Stimulated activated CD8-positive, alpha-beta memory T cell treated with anti-CD3 and anti-CD28 coated beads, Interleukin-2, amount 100 ng/mL, for 48 hours (primary cell): ENCODE measurements around the gene LYSMD4.

Experiments
- DNase-seq, 2 donors: peaks; one replicate each; pipeline ENCODE4 v3.0.0-alpha.2; 2020; ENCODE audit warnings: low read depth in 2 of 2

The LYSMD4 gene

GRCh38 chr15:99731336-99732123 is 1.7 kb downstream of the LYSMD4 start:
- DNase-seq: no peak

GRCh38 chr15:99729920-99730319 is 3.3 kb downstream of the LYSMD4 start:
- DNase-seq: no peak

DNA sequence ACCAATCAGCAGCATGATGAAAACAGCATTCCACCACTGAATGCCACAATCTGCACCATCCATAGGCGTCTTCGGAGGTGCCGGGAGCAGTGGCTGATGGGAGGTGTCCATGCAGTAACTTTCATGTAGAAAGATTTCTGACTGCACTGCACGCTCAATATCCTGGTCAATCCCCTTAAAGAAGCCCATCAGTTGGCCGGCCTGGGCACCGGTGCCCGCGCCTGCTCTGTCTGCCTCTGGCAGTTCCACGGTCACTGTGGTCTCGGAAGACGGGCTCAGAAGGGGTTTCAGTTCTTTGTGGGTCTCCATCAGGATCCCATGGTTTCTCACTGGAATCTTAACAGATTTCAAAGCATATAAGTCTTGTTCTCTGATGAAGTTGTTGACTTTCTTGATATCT is 3.9 kb downstream of the LYSMD4 start:
- no peak for DNase-seq

DNA sequence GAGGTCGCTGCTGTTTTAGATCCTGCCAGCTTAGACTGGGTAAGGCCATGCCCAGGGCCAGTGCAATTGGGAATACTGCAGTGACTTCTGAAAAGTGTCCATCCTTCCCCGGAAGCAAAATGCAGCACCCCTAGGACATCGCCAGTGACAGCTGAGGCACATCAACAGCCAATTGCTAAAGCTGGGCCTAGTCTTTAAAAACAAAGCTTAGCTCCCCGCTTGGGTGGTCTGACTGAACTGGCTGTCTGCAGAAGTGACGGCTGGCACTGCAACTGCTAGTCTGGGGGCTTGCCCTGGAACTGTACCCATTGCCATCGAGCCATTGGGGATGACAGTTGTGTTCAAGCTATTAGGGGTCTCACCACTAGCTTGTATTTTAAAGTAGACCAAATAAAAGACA is 4.3 kb downstream of the LYSMD4 start:
- no peak for DNase-seq

GRCh38 chr15:99727733-99728132 is 5.5 kb downstream of the LYSMD4 start:
- no peak for DNase-seq

GRCh38 chr15:99727330-99727729 is 5.9 kb downstream of the LYSMD4 start:
- DNase-seq: no peak

- no peak for DNase-seq
Measured at GRCh38 chr15:99726333-99726732, 6.9 kb downstream of the LYSMD4 start.

DNA sequence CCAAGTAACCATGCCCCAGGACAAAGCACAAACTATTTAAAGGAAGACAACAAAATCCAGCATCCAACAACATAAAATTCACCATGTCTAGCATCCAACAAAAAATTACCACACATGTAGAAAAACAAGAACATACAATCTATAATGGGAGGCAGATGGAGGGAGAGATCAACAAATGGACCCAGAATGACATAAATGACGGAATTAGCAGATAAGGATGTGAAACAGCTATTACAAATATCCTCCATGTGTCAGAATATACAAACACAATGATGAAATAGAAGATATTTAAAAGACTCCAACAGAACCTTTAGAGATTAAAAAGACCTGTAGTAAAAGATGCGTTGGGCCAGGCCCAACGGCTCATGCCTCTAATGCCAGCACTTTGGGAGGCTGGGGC is 10.8 kb downstream of the LYSMD4 start:
- DNase-seq: no peak

- DNase-seq: no peak
Measured at GRCh38 chr15:99721896-99722295, 11.3 kb downstream of the LYSMD4 start.

- no peak for DNase-seq
Measured at GRCh38 chr15:99721104-99721778, 12.0 kb downstream of the LYSMD4 start.

- no peak for DNase-seq
Measured at GRCh38 chr15:99720533-99720932, 12.7 kb downstream of the LYSMD4 start.

DNA sequence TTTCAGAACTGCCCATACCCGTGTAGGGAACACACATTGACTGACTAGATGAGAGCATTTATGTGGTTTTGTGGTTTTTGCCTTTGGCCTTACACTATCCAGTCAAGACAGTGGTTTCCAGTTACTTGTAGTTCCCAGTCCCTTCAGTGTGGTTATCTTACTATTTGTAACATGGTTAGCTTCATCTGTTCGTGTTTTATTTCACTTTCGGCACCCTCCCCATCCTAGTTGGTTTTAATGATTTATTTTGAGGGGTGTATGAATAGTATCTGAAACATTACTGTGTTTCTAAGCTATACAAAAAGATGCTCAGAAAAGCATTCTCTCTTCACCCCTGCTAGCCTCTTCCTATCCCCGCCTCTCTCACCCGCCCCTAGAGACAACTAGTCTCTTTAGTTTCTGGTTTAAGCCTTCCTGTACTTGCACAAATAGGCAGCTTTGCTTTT is 14.1 kb downstream of the LYSMD4 start:
- no peak for DNase-seq

DNA sequence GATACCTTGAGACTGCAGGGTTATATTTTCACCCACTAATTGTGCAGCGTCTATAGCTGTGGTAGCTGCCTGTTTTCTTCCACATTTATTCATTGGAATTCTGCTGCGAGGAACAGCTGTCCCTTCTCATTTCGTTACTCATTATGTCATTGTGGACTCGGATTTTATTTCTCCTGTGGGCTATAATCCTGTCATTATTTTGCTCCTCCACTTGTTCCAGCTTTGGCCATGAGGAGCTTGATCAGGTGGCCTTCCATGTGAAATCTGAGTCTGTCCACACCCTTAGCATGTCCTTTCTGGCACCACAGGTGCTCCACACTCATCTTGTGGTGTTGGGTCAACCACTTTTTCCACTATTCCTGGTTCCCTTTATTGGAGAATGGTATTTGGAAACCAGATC is 14.8 kb downstream of the LYSMD4 start:
- DNase-seq: no peak

- no peak for DNase-seq
Measured at GRCh38 chr15:99717161-99718009, 15.9 kb downstream of the LYSMD4 start.

- DNase-seq: no peak
Measured at GRCh38 chr15:99716540-99717095, 16.6 kb downstream of the LYSMD4 start.

DNA sequence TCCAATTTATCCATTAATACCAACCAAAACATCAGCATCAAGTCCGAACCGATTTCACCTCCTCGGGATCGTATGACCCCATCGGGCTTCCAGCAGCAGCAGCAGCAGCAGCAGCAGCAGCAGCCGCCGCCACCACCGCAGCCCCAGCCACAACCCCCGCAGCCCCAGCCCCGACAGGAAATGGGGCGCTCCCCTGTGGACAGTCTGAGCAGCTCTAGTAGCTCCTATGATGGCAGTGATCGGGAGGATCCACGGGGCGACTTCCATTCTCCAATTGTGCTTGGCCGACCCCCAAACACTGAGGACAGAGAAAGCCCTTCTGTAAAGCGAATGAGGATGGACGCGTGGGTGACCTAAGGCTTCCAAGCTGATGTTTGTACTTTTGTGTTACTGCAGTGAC is 20.8 kb downstream of the LYSMD4 start:
- peak in 1 of 2 donors; percentile 13 for DNase-seq

DNA sequence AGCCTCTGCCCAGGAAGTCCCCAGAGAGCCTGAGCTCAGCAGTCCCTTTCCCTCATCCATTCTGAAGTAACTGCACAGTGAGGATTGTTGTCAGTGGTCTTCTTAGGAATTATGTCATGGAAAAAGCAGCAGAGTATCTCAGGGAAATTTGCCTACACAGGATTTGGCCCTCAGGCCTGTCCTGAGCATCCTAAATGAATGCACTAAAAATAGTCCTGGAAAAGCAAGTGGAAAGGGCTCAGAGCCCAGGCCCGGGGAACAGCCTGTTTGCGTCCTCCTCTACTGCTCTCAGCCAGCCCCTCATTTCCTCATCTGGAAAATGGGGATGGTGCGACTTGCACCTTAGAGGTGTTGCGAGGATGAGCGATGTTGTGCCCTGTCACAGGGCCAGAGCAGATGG is 21.6 kb downstream of the LYSMD4 start:
- no peak for DNase-seq

DNA sequence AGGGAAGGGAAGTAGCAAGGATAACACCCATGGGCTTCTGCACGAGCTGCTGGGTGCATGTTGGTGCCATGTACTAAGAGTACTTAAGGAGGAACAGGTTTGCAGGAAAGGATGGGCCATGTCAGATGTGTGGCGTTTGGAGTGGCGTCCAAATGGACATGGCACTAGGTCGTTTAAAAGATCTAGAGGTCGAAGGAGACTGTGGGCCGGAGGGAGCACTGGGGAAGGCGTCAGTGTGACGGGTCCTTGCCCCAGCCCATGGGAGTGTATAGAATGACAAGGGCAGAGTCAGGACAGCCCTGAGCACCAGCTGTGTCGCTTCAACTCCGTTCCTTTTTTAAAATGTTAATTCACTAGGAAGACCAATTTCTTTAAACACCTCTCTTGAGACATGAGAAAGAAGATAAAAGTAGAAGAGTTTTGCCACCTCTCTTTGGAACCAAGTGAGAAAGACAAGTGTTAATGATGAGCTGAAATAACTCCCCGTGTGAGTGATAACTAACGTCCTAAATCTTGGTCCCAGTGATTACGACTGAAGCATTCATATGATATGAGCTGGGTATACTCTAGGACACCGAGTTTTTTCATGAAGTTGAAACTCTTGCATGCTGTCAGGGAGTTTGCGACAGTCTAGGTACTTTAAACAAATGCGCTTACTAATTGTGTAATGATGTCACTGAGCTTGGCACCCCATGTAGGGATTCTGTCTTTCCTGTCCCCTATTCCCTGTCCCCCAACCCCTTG is 23.8 kb downstream of the LYSMD4 start:
- no peak for DNase-seq

- DNase-seq: no peak
Measured at GRCh38 chr15:99708563-99708962, 24.7 kb downstream of the LYSMD4 start.

DNA sequence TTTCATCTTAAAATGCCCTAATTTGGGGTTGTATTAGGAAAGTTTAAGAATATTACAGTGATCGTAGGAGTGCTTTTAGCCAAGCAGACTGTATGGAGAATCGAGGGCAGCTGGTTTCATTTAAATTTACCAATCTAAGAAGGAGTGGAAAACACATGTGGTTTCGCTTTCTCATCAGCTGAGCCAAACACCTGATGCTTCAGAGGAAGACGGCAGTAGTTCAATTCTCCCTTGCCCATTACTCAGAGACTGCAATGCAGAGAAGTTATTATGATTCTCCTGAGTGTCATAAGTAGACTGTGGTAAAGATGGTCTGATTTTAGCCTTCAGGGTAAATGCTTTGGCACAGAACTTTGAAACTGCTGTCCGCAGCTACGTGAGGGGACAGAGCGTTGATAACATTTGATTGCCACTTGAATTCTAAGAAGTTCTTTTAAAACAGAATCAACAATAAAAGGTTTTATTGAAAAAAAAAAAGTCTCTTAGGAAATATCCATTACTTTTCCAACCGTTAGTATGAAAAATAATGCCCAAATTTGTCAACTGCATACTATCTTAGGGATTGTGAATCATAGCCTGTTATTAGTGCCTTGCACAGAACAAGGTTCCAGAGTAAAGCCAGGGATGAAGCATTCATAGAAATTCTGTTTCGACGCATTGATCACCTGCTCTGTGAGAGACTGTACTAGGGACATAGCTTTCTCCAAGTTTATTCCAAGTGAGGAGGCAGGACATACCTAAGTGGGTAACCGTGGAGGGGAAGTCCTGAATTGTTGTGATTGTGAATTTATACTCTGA is 25.6 kb downstream of the LYSMD4 start:
- DNase-seq: no peak
